Stimulated activated memory B cell treated with anti-CD40 and anti-IgM and Interleukin-4, amounts not matched to agents 10 μg/mL and 1 μg/mL and 100 μg/mL, for 72 hours (primary cell): Measurements from ENCODE around the gene USP7.
A peak's percentile ranks its signal among the peaks of the same experiment; 100 is the strongest.
"Not testable (repeated sequence)": the region's sequence is repeated elsewhere in the genome, so short reads cannot be mapped to it uniquely, and the experiment has no call there.

Source experiments
- ATAC-seq: fragments of 150-1000 bp; cut with Tn5 transposase; 2 replicates; pipeline ENCODE4 v1.10.0; 2021
- H3K27ac Mint-ChIP-seq: one replicate; pipeline ENCODE4 v1.8.0; 2022; ENCODE audit warnings: mild to moderate bottlenecking, mixed read lengths
- H3K27me3 Mint-ChIP-seq: one replicate; pipeline ENCODE4 v1.8.0; 2022; ENCODE audit warnings: mixed read lengths
- H3K36me3 Mint-ChIP-seq: one replicate; pipeline ENCODE4 v1.8.0; 2022; ENCODE audit warnings: mixed read lengths
- H3K4me1 Mint-ChIP-seq: one replicate; pipeline ENCODE4 v1.8.0; 2022; ENCODE audit warnings: mixed read lengths
- H3K4me3 Mint-ChIP-seq: one replicate; pipeline ENCODE4 v1.8.0; 2022; ENCODE audit warnings: mild to moderate bottlenecking, moderate library complexity, mixed read lengths
- H3K9me3 Mint-ChIP-seq: one replicate; pipeline ENCODE4 v1.8.0; 2022; ENCODE audit warnings: mixed read lengths

Gene USP7

GRCh38 chr16:8928467-8928957, 35.2 kb downstream of the USP7 start:
- Mint-ChIP-seq H3K4me1 (peaks cover 57% of the 10 kb centered on the region), H3K36me3 (peaks cover 51% of the 10 kb centered on the region), H3K9me3 (no peaks in the 10 kb centered on the region), H3K27me3 (no peaks in the 10 kb centered on the region), H3K4me3 (peak overlapping the region; percentile 49), H3K27ac (peak overlapping the region; percentile 97)
- peak; percentile 90 for ATAC-seq

GRCh38 chr16:8926827-8927226, 36.9 kb downstream of the USP7 start:
- no peak overlapping the region for H3K27ac Mint-ChIP-seq

DNA sequence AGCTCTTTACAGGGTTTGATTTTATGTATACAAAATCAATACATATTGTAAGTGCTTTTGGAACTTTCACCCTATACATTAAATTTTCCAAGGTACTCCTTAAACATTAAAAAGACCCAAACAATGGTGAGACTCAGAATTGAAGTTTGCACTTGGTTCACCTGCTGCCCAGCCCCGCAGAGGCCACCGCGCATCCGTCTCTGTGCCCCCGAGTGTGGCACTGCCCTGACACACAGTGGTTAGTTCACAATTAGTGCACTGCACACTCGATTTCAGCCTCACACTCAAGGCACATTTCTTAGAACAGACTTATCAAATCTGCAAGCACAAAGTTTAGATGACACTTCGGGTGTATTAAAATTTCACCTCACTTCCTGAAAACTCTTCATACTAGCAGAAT, 38.3 kb downstream of the USP7 start:
- no peak overlapping the region for H3K4me3 Mint-ChIP-seq
- H3K9me3 Mint-ChIP-seq: no peaks in the 10 kb centered on the region
- H3K27ac Mint-ChIP-seq: no peak overlapping the region

More at GRCh38 chr16:8926827-8927226, 36.9 kb downstream of the USP7 start:
- ATAC-seq: no peak
- Mint-ChIP-seq H3K27me3 (no peaks in the 10 kb centered on the region), H3K36me3 (peaks cover 48% of the 10 kb centered on the region), H3K4me3 (no peak overlapping the region), H3K4me1 (peaks cover 48% of the 10 kb centered on the region), H3K9me3 (no peaks in the 10 kb centered on the region)

GRCh38 chr16:8924214-8924613, 39.5 kb downstream of the USP7 start:
- no peak for ATAC-seq
- H3K4me3 Mint-ChIP-seq: no peak overlapping the region
- no peaks in the 10 kb centered on the region for H3K27me3 Mint-ChIP-seq
- no peaks in the 10 kb centered on the region for H3K9me3 Mint-ChIP-seq
- H3K36me3 Mint-ChIP-seq: peaks cover 47% of the 10 kb centered on the region
- peak overlapping the region; percentile 38 for H3K27ac Mint-ChIP-seq
- H3K4me1 Mint-ChIP-seq: peaks cover 38% of the 10 kb centered on the region

More for the DNA sequence above, 38.3 kb downstream of the USP7 start:
- H3K36me3 Mint-ChIP-seq: peaks cover 46% of the 10 kb centered on the region
- H3K4me1 Mint-ChIP-seq: peaks cover 47% of the 10 kb centered on the region
- no peak for ATAC-seq
- no peaks in the 10 kb centered on the region for H3K27me3 Mint-ChIP-seq

DNA sequence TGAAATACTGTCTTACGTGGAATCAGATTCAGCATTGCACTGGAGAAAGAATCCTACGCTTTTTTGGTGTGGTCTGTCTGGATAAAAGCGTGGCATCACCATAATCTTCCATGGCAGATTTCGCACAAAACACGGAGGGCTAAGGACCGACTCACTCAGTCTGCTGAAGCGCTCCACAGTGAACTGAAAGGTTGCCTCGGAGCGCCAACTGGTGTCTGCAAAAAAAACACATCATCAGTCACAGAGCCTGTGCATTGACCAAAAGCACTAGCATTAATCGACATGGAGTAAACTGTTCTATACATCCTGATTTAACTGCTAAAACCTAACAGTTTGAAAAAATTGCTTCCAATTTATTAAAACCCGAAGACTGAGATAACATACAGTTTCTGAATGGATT, 40.5 kb downstream of the USP7 start:
- H3K4me3 Mint-ChIP-seq: no peak overlapping the region
- peaks cover 28% of the 10 kb centered on the region for H3K4me1 Mint-ChIP-seq
- H3K36me3 Mint-ChIP-seq: peaks cover 46% of the 10 kb centered on the region
- H3K27ac Mint-ChIP-seq: no peak overlapping the region
- no peak for ATAC-seq
- H3K27me3 Mint-ChIP-seq: no peaks in the 10 kb centered on the region
- no peaks in the 10 kb centered on the region for H3K9me3 Mint-ChIP-seq

DNA sequence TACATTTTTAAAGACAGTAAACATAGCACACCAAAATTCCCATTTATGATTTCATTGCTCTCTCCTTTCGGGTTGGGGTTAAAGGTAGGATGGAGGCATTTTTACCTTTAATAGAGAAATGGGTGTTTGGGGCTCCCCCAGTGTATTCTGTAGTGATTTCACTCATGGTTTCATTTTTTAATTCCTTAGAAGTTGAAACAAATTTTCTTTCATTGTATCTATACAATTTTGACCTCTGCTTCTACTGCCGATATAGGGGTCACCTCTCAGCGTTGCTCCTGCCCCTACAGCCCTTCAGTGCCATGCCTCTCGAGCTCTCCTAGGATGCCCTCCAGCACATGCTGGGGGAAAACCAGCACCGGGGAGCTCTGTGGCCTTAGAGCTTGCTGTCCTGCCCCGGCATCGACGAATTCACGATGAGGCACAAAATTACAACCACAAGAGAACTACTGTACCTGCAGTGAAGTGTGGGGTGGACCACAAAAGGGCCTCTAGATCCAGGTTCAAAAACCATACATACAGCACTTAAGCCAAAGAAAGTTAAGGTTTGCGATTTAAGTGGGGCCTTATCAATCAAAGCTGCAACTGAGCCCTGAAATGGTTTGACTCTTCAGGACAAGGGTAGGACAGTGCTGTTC, 42.2 kb downstream of the USP7 start:
- Mint-ChIP-seq H3K4me1 (peaks cover 33% of the 10 kb centered on the region), H3K36me3 (peaks cover 45% of the 10 kb centered on the region), H3K27me3 (no peaks in the 10 kb centered on the region), H3K9me3 (no peaks in the 10 kb centered on the region), H3K4me3 (no peak overlapping the region), H3K27ac (peak overlapping the region; percentile 32)
- ATAC-seq: no peak

- no peak overlapping the region for H3K4me3 Mint-ChIP-seq
- H3K27me3 Mint-ChIP-seq: no peaks in the 10 kb centered on the region
- no peaks in the 10 kb centered on the region for H3K9me3 Mint-ChIP-seq
- H3K27ac Mint-ChIP-seq: peak overlapping the region; percentile 32
- H3K36me3 Mint-ChIP-seq: peaks cover 49% of the 10 kb centered on the region
- H3K4me1 Mint-ChIP-seq: peaks cover 33% of the 10 kb centered on the region
- ATAC-seq: no peak
Observed at GRCh38 chr16:8920645-8921346, 42.9 kb downstream of the USP7 start.

DNA sequence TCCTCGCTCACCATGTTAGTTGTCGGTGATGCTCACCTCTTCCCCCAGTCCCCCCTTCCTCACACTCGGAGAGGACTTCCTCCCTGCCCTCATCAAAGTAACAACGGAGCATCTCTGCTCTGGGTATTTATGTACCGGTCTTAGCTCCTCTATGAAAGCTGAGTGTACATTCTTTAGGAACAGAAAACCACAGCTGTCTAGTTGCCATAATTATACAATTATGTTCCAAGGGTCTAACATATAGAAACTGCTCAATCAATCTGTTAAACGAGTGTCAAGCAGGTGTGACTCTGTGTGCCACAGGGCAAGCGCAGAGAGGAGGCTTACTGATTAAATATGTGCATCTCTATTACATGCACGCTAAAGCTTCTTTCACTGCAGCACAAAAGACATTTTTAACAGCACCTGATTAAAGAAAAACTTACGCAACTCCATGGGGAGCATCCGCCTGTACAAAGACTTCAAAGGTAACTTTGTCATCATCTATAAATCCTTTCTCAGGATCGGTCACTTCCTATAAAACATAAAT, 43.7 kb downstream of the USP7 start:
- Mint-ChIP-seq H3K36me3 (peaks cover 54% of the 10 kb centered on the region), H3K4me1 (peaks cover 29% of the 10 kb centered on the region), H3K27ac (no peak overlapping the region), H3K27me3 (no peaks in the 10 kb centered on the region), H3K9me3 (no peaks in the 10 kb centered on the region), H3K4me3 (no peak overlapping the region)
- no peak for ATAC-seq

- Mint-ChIP-seq H3K36me3 (peaks cover 57% of the 10 kb centered on the region), H3K4me1 (peaks cover 26% of the 10 kb centered on the region), H3K27me3 (no peaks in the 10 kb centered on the region), H3K4me3 (no peak overlapping the region), H3K9me3 (no peaks in the 10 kb centered on the region), H3K27ac (no peak overlapping the region)
- ATAC-seq: no peak
Observed at GRCh38 chr16:8919089-8919933, 44.4 kb downstream of the USP7 start.

GRCh38 chr16:8917336-8917735, 46.4 kb downstream of the USP7 start:
- peaks cover 67% of the 10 kb centered on the region for H3K36me3 Mint-ChIP-seq
- peaks cover 22% of the 10 kb centered on the region for H3K4me1 Mint-ChIP-seq

GRCh38 chr16:8916541-8917225, 47.0 kb downstream of the USP7 start:
- Mint-ChIP-seq H3K36me3 (peaks cover 72% of the 10 kb centered on the region), H3K27me3 (no peaks in the 10 kb centered on the region), H3K4me1 (peaks cover 22% of the 10 kb centered on the region), H3K9me3 (no peaks in the 10 kb centered on the region), H3K27ac (peak overlapping the region; percentile 54), H3K4me3 (no peak overlapping the region)
- ATAC-seq: peak; percentile 64

More at GRCh38 chr16:8917336-8917735, 46.4 kb downstream of the USP7 start:
- not testable (repeated sequence) for H3K27me3 Mint-ChIP-seq, H3K4me3 Mint-ChIP-seq, ATAC-seq, H3K9me3 Mint-ChIP-seq
- peak overlapping the region; percentile 54 for H3K27ac Mint-ChIP-seq

GRCh38 chr16:8915722-8916301, 47.9 kb downstream of the USP7 start:
- ATAC-seq: no peak
- no peaks in the 10 kb centered on the region for H3K27me3 Mint-ChIP-seq
- H3K27ac Mint-ChIP-seq: no peak overlapping the region
- H3K4me3 Mint-ChIP-seq: no peak overlapping the region
- peaks cover 81% of the 10 kb centered on the region for H3K36me3 Mint-ChIP-seq
- H3K9me3 Mint-ChIP-seq: no peaks in the 10 kb centered on the region
- H3K4me1 Mint-ChIP-seq: peaks cover 15% of the 10 kb centered on the region

DNA sequence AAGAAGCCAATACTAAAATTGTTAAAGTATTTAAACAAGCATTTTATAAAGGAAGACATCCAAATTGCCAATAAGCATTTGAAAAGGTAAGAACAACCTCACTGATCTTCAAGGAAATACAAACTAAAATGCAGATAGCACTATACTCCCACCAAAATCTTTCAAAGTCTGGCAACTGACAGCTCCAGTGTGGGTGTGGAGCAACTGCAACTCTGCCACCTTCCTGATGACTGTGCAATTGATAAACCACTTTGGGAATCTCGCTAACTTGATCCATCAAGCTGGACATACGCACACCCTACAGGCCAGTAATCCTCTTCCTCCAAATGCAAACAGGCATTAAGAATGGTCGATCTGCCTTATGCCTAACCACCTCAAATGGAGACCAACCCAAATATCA, 49.6 kb downstream of the USP7 start:
- H3K4me3 Mint-ChIP-seq: no peak overlapping the region
- no peak for ATAC-seq
- no peak overlapping the region for H3K27ac Mint-ChIP-seq
- no peaks in the 10 kb centered on the region for H3K9me3 Mint-ChIP-seq
- H3K36me3 Mint-ChIP-seq: peaks cover 81% of the 10 kb centered on the region
- H3K4me1 Mint-ChIP-seq: peaks cover 15% of the 10 kb centered on the region
- no peaks in the 10 kb centered on the region for H3K27me3 Mint-ChIP-seq

DNA sequence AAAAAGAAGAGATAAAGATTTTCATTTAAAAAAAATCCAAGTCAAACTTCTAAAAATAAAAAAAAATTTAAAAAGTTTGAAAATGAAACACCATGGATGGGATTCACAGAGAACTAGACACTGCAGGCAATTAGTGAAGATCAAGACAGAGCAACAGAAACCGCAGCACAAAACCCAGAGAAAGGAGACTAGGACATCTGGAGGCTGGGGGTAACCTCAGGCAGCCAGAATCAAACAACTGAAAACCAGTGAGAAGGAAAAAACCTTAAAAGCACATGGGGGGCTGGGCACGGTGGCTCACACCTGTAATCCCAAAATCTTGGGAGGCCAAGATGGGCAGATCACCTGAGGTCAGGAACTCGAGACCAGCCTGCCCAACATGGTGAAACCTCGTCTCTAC, 50.9 kb downstream of the USP7 start:
- no peak overlapping the region for H3K4me3 Mint-ChIP-seq
- peaks cover 83% of the 10 kb centered on the region for H3K36me3 Mint-ChIP-seq
- no peaks in the 10 kb centered on the region for H3K9me3 Mint-ChIP-seq

More for the DNA sequence above, 50.9 kb downstream of the USP7 start:
- Mint-ChIP-seq H3K27ac (no peak overlapping the region), H3K4me1 (peaks cover 13% of the 10 kb centered on the region), H3K27me3 (no peaks in the 10 kb centered on the region)
- ATAC-seq: no peak
